Type B pancreatic cell (in vitro differentiated cells): ENCODE measurements around the gene GSG1. TPM values are rescaled to one million over a fixed set of nuclear protein-coding genes. Genes with fewer than 3 reads are reported as not detected.

Experiments used
- DNase-seq: peaks from one replicate; pipeline ENCODE4 v3.0.0; 2021; ENCODE audit warnings: mixed read lengths; ENCODE audit not compliant: unreplicated experiment; ENCODE audit errors: extremely low spot score
- H3K27ac Mint-ChIP-seq: 2 replicates; pipeline ENCODE4 v1.8.0; 2021; ENCODE audit warnings: mild to moderate bottlenecking, mixed read lengths
- H3K27me3 Mint-ChIP-seq: 2 replicates; pipeline ENCODE4 v1.8.0; 2021; ENCODE audit warnings: mixed read lengths
- H3K36me3 Mint-ChIP-seq: 2 replicates; pipeline ENCODE4 v1.8.0; 2021; ENCODE audit warnings: mixed read lengths
- H3K4me1 Mint-ChIP-seq: one replicate; pipeline ENCODE4 v1.8.0; 2021; ENCODE audit warnings: mixed read lengths; ENCODE audit not compliant: unreplicated experiment
- H3K4me3 Mint-ChIP-seq: 2 replicates; pipeline ENCODE4 v1.8.0; 2021; ENCODE audit warnings: mild to moderate bottlenecking, mixed read lengths
- H3K9me3 Mint-ChIP-seq: 2 replicates; pipeline ENCODE4 v1.8.0; 2021; ENCODE audit warnings: mixed read lengths
- CTCF ChIP-seq: fragments of 200-600 bp; sonication (generic); conservative IDR thresholded peaks from 2 replicates; pipeline ENCODE4 v1.5.0; 2021; ENCODE audit warnings: antibody characterized with exemption, mild to moderate bottlenecking
- total RNA-seq: library from RNA; stranded (reverse); gene quantifications from 2 replicates; pipeline ENCODE4 v1.2.1, GENCODE V29; 2021; ENCODE audit warnings: low replicate concordance

Gene GSG1
- total RNA-seq, 1 donor from 2014 or later, result 0.36 TPM

GRCh38 chr12:13052421-13052820 lies 51.0 kb downstream of the GSG1 start:
- Mint-ChIP-seq H3K4me3 (no peak overlapping the region), H3K4me1 (no peaks in the 10 kb centered on the region), H3K27ac (no peak overlapping the region), H3K36me3 (peaks cover 53% of the 10 kb centered on the region), H3K27me3 (no peaks in the 10 kb centered on the region), H3K9me3 (peaks cover 7% of the 10 kb centered on the region)
- no peak for DNase-seq
- no peak for TF ChIP-seq CTCF

GRCh38 chr12:13049816-13050215 lies 53.7 kb downstream of the GSG1 start:
- TF ChIP-seq CTCF, result no peak
- no peak overlapping the region for H3K4me3 Mint-ChIP-seq
- H3K27me3 Mint-ChIP-seq, result no peaks in the 10 kb centered on the region
- H3K27ac Mint-ChIP-seq, result no peak overlapping the region
- DNase-seq, result no peak
- H3K9me3 Mint-ChIP-seq, result peaks cover 7% of the 10 kb centered on the region
- peaks cover 36% of the 10 kb centered on the region for H3K36me3 Mint-ChIP-seq
- no peaks in the 10 kb centered on the region for H3K4me1 Mint-ChIP-seq

- Mint-ChIP-seq H3K4me3 (peak overlapping the region; percentile 8), H3K36me3 (peaks cover 19% of the 10 kb centered on the region), H3K9me3 (no peaks in the 10 kb centered on the region), H3K27me3 (peaks cover 3% of the 10 kb centered on the region), H3K27ac (no peak overlapping the region), H3K4me1 (no peaks in the 10 kb centered on the region)
- TF ChIP-seq CTCF, result no peak
- no peak for DNase-seq
These were observed 56.5 kb downstream of the GSG1 start for GRCh38 chr12:13046964-13047363.

- peak overlapping the region; percentile 89 for H3K4me3 Mint-ChIP-seq
- H3K4me1 Mint-ChIP-seq, result no peaks in the 10 kb centered on the region
- H3K36me3 Mint-ChIP-seq, result peaks cover 11% of the 10 kb centered on the region
- H3K27ac Mint-ChIP-seq, result no peak overlapping the region
- peaks cover 3% of the 10 kb centered on the region for H3K27me3 Mint-ChIP-seq
- no peak for DNase-seq
- H3K9me3 Mint-ChIP-seq, result no peaks in the 10 kb centered on the region
- TF ChIP-seq CTCF, result no peak
These were observed 57.7 kb downstream of the GSG1 start for GRCh38 chr12:13045816-13046215.

GRCh38 chr12:13044906-13045299 lies 58.6 kb downstream of the GSG1 start:
- TF ChIP-seq CTCF, result no peak
- Mint-ChIP-seq H3K27ac (peak overlapping the region; percentile 52), H3K9me3 (no peaks in the 10 kb centered on the region), H3K27me3 (peaks cover 3% of the 10 kb centered on the region), H3K4me3 (peak overlapping the region; percentile 89), H3K36me3 (peaks cover 11% of the 10 kb centered on the region), H3K4me1 (peaks cover 1% of the 10 kb centered on the region)
- no peak for DNase-seq
